GM12891 (cell line): ENCODE results near the gene CLDN3.

Experiments
- POLR2A ChIP-seq: IDR thresholded peaks from 2 replicates; pipeline ENCODE4 v1.6.1; 2011; ENCODE audit warnings: low read depth, low read length, control low read depth
- POLR2AphosphoS5 ChIP-seq: IDR thresholded peaks from 2 replicates; pipeline ENCODE4 v1.6.1; 2011; ENCODE audit warnings: low read depth, low read length, control low read depth
- TAF1 ChIP-seq: IDR thresholded peaks from 2 replicates; pipeline ENCODE4 v1.6.1; 2011; ENCODE audit warnings: low read depth, low read length, control low read depth

GRCh38 chr7:73801577-73801976 lies 31.5 kb upstream of the CLDN3 start:
- TF ChIP-seq POLR2A (no peak), TAF1 (no peak), POLR2AphosphoS5 (no peak)
